IPS-NIHi7 (cell line): Measurements from ENCODE around the gene HCAR3.

ENCODE experiments used
- DNase-seq: peaks from one replicate; pipeline ENCODE4 v3.0.0; 2012; ENCODE audit warnings: mixed read lengths; ENCODE audit errors: extremely low spot score

HCAR3 gene

GRCh38 chr12:122669397-122670070 lies 47.1 kb downstream of the HCAR3 start:
- DNase-seq, result no peak

GRCh38 chr12:122668268-122668667 lies 48.3 kb downstream of the HCAR3 start:
- no peak for DNase-seq

GRCh38 chr12:122665759-122666158 lies 50.9 kb downstream of the HCAR3 start:
- DNase-seq, result no peak

DNA sequence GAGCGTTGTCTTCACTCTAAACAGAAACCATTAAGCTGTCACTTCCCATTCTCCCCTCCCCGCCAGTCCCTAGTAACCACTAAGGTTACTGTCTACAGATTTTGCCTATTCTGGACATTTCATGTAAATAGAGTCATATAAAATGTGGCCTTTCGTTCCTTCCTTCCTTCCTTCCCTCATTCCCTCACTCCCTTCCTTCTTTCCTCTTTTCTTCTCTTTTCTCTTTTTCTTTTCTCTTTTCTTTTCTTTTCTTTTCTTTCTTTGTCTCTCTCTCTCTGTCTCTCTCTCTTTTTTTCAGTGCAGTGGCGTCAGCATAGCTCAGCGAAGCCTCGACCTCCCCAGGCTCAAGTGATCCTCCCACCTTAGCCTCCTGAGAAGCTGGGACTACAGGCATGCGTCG lies 51.3 kb downstream of the HCAR3 start:
- no peak for DNase-seq
